Measurements from ENCODE around the gene MRPS10. TPM values are rescaled to one million over a fixed set of nuclear protein-coding genes. Genes with fewer than 3 reads are reported as not detected.

Gene MRPS10
- polyA plus RNA-seq, 1 of the 3 experiments (the other 2 are of a cell fraction): 29.8 TPM

- TF ChIP-seq CTCF (IDR thresholded peaks at IDR 0.05) (no peak), RAD21 (IDR thresholded peaks at IDR 0.05; ENCODE audit: low read length) (no peak), NRF1 (IDR thresholded peaks at IDR 0.05; ENCODE audit: low read depth, low read length) (no peak), IRF3 (IDR thresholded peaks at IDR 0.05; ENCODE audit: low read depth, low read length) (no peak), USF1 (IDR thresholded peaks at IDR 0.05; ENCODE audit: borderline replicate concordance, low read depth) (no peak), YY1 (IDR thresholded peaks at IDR 0.05; ENCODE audit: low read depth) (peak; percentile 49; the same call in 1 of the 2 replicates), TCF12 (IDR thresholded peaks at IDR 0.05) (peak; percentile 85), PBX3 (IDR thresholded peaks at IDR 0.05) (peak; percentile 74), RFX5 (IDR thresholded peaks at IDR 0.05; ENCODE audit: low read length) (no peak)
These were observed 18.3 kb downstream of the MRPS10 start (continued) for GRCh38 chr6:42199106-42199981.

GRCh38 chr6:42197555-42198362 lies 19.9 kb downstream of the MRPS10 start:
- 51% methylated on average over 13 of the region's 13 CpGs for WGBS (ENCODE audit: low lambda C conversion rate)
- H3K36me3 ChIP-seq (replicated peaks in 1 of 2; ENCODE audit: control insufficient read depth in 1 of 2, insufficient read depth in 2 of 2, low read length in 1 of 2): peaks cover 0 to 6% of the 10 kb centered on the region in 2 experiments
- H4K20me1 ChIP-seq (ENCODE audit: insufficient read depth): peaks cover 4% of the 10 kb centered on the region; the same call in 1 of the 2 replicates
- no peak overlapping the region for H3K4me3 ChIP-seq (ENCODE audit: low read depth in 2 of 2, low read length in 1 of 2)
- no peak for DNase-seq
- peak overlapping the region; percentile 16; the same call in 1 of the 2 replicates for H3K9ac ChIP-seq
- ChIA-PET POLR2A (no interaction called here), CTCF (interaction anchor here (2.9 kb wide), 1 partner anchor 17 kb away, joined by 11 read pairs; no protein-coding TSS in a partner anchor)
- H3K79me2 ChIP-seq (ENCODE audit: insufficient read depth): no peaks in the 10 kb centered on the region
- no peaks in the 10 kb centered on the region for H3K9me3 ChIP-seq
- H3K9me2 ChIP-seq: no peaks in the 10 kb centered on the region
- H3K4me1 ChIP-seq (ENCODE audit: control insufficient read depth in 1 of 2, insufficient read depth in 2 of 2, low read depth in 1 of 2, low read length in 1 of 2): peaks cover 0 to 31% of the 10 kb centered on the region in 2 experiments; a peak in 3 of 4 replicates
- no peak overlapping the region for H2AFZ ChIP-seq (ENCODE audit: low read depth)
- H3K27me3 ChIP-seq (ENCODE audit: insufficient read depth): no peaks in the 10 kb centered on the region
- peaks cover 59% of the 10 kb centered on the region for H3F3A ChIP-seq (replicated peaks; ENCODE audit: insufficient read depth)
- peak overlapping the region; percentile 47 for H3K4me2 ChIP-seq
- H3K27ac ChIP-seq (ENCODE audit: low read depth in 2 of 2, low read length in 1 of 2): peak overlapping the region; percentile 11 to 94
- TF ChIP-seq EP300 (IDR thresholded peaks at IDR 0.05; ENCODE audit: borderline replicate concordance in 1 of 2, low read depth in 1 of 2, low read length in 1 of 2): peak in 1 of 2 experiments; percentile 55; a peak in 1 of 4 replicates
- no peak for TF ChIP-seq USF1 (IDR thresholded peaks at IDR 0.05; ENCODE audit: borderline replicate concordance, low read depth)
- TF ChIP-seq JUND (IDR thresholded peaks at IDR 0.05): peak; percentile 67; the same call in 1 of the 2 replicates
- TF ChIP-seq MEF2A (IDR thresholded peaks at IDR 0.05; ENCODE audit: borderline replicate concordance, low read depth): no peak
- no peak for TF ChIP-seq NRF1 (IDR thresholded peaks at IDR 0.05; ENCODE audit: low read depth, low read length)
- TF ChIP-seq REST (IDR thresholded peaks at IDR 0.05; ENCODE audit: low read depth, low read length): no peak
- no peak; the same call in 1 of the 2 replicates for TF ChIP-seq SMC3 (IDR thresholded peaks at IDR 0.05; ENCODE audit: low read depth, low read length)
- TF ChIP-seq RAD21 (IDR thresholded peaks at IDR 0.05; ENCODE audit: low read length): no peak
- TF ChIP-seq POLR2AphosphoS5 (IDR thresholded peaks at IDR 0.05; ENCODE audit: low read depth, low read length): no peak; the same call in 1 of the 2 replicates
- no peak for TF ChIP-seq RXRA (IDR thresholded peaks at IDR 0.05; ENCODE audit: borderline replicate concordance, low read depth)
- peak; percentile 74 for TF ChIP-seq TCF12 (IDR thresholded peaks at IDR 0.05)
- TF ChIP-seq MAX (IDR thresholded peaks at IDR 0.05; ENCODE audit: low read depth): peak; percentile 61; the same call in 1 of the 2 replicates

Data from SK-N-SH (cell line).